Upper lobe of left lung (tissue), 6 donors: Measurements from ENCODE around the gene MMP19. TPM values are rescaled to one million over a fixed set of nuclear protein-coding genes. Genes with fewer than 3 reads are reported as not detected.

Source experiments
- ATAC-seq, 2 donors: fragments of 200-7000 bp; cut with Tn5 transposase; one replicate each; pipeline ENCODE4 v1.9.1; 2022; ENCODE audit warnings: mild to moderate bottlenecking in 2 of 2, moderate library complexity in 2 of 2; ENCODE audit not compliant: low FRiP score in 2 of 2
- DNase-seq, 2 donors: peaks; one replicate each; pipeline ENCODE4 v3.0.0-alpha.2; 2019 to 2020
- H3K27ac ChIP-seq, 4 donors: fragments of 200-600 bp; sonication (generic); one replicate each; pipeline ENCODE4 v1.5.1; 2016 to 2019
- H3K27me3 ChIP-seq, 4 donors: fragments of 200-600 bp; sonication (generic); one replicate each; pipeline ENCODE4 v1.5.1; 2017 to 2019
- H3K36me3 ChIP-seq, 4 donors: fragments of 200-600 bp; sonication (generic); one replicate each; pipeline ENCODE4 v1.5.1; 2016 to 2019
- H3K4me1 ChIP-seq, 4 donors: fragments of 200-600 bp; sonication (generic); one replicate each; pipeline ENCODE4 v1.5.1; 2018 to 2019
- H3K4me3 ChIP-seq, 4 donors: fragments of 200-600 bp; sonication (generic); one replicate each; pipeline ENCODE4 v1.5.1; 2017 to 2019; ENCODE audit warnings: mild to moderate bottlenecking in 2 of 4, moderate library complexity in 1 of 4
- H3K9me3 ChIP-seq, 4 donors: fragments of 200-600 bp; sonication (generic); one replicate each; pipeline ENCODE4 v1.5.1; 2018 to 2019
- EP300 ChIP-seq, 4 donors: sonication (generic); formaldehyde crosslinking; IDR thresholded peaks; one replicate each; pipeline ENCODE4 v1.5.1; 2017; ENCODE audit warnings: antibody characterized with exemption in 4 of 4, control low read depth in 2 of 4
- POLR2A ChIP-seq, 4 donors: fragments of 450-650 bp; IDR thresholded peaks; one replicate each; pipeline ENCODE4 v1.5.1; 2016 to 2017; ENCODE audit warnings: antibody characterized with exemption in 4 of 4, mild to moderate bottlenecking in 2 of 4
- POLR2AphosphoS5 ChIP-seq, 2 donors: sonication (generic); formaldehyde crosslinking; IDR thresholded peaks; one replicate each; pipeline ENCODE4 v1.5.1; 2017; ENCODE audit warnings: antibody characterized with exemption in 2 of 2
- WGBS, 2 donors: methylation state at CpG; one replicate each; pipeline ENCODE4 v1.1.5; 2017 to 2018; 5-methylcytosine and 5-hydroxymethylcytosine counted together
- total RNA-seq, 6 donors: library from RNA; depleted of rRNA in 4 of 6; stranded (reverse); fragments of >200 nt in 4 of 6; gene quantifications; one replicate each; pipeline versions ENCODE4 v1.1.0 to v1.2.1, GENCODE V29; 2016 to 2021
- TF ChIP-seq, protein P1 (sequence below), 6 experiments: fragments of 450-650 bp in 4 of 6; fragments of 200-600 bp in 2 of 6; sonication (generic) in 2 of 6; IDR thresholded peaks; one replicate each; pipeline ENCODE4 v1.5.1; 2016 to 2019; ENCODE audit warnings: antibody characterized with exemption in 6 of 6
- donor health status: DM: no; HTN: no; CAD: no; lungs with moderate emphysema.
- donor health status: DM: no; HTN: yes; CAD: no; lungs with severe emphysema.

Gene MMP19
- total RNA-seq, 6 donors from 2014 or later = 13.6 to 122 (median 42.3) TPM

DNA sequence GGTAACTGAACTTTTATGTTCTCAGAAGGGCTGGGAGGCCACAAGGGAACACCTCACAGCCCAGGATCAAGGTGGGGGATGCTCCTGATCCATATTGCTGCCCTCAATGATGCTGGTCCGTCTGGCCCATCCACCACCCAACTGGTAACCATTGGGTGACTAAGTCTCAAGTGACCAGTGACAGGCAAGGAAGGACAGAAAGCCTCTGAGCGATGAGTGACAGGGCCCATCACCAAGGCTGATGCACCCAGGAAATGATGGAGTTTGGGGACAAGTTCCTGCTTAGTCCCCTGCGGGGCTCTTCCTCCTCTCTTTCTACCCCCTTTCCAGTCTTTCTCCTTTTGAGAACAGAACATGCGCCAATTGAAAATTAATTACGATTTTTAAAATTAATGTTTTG lies 2.6 kb upstream of the MMP19 start:
- DNase-seq (no peak), ATAC-seq (no peak)
- H3K27me3 ChIP-seq = no peaks in the 10 kb centered on the region
- 78 to 82% methylated on average over 5 of the region's 5 CpGs for WGBS, 2 donors
- H3K4me3 ChIP-seq = no peak overlapping the region
- H3K9me3 ChIP-seq = no peaks in the 10 kb centered on the region
- TF ChIP-seq EP300 (IDR thresholded peaks at IDR 0.05) (no peak), POLR2A (IDR thresholded peaks at IDR 0.05) (no peak), POLR2AphosphoS5 (IDR thresholded peaks at IDR 0.05) (no peak)
- TF ChIP-seq, protein P1, sequence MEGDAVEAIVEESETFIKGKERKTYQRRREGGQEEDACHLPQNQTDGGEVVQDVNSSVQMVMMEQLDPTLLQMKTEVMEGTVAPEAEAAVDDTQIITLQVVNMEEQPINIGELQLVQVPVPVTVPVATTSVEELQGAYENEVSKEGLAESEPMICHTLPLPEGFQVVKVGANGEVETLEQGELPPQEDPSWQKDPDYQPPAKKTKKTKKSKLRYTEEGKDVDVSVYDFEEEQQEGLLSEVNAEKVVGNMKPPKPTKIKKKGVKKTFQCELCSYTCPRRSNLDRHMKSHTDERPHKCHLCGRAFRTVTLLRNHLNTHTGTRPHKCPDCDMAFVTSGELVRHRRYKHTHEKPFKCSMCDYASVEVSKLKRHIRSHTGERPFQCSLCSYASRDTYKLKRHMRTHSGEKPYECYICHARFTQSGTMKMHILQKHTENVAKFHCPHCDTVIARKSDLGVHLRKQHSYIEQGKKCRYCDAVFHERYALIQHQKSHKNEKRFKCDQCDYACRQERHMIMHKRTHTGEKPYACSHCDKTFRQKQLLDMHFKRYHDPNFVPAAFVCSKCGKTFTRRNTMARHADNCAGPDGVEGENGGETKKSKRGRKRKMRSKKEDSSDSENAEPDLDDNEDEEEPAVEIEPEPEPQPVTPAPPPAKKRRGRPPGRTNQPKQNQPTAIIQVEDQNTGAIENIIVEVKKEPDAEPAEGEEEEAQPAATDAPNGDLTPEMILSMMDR (IDR thresholded peaks at IDR 0.05) = no peak
- H3K36me3 ChIP-seq = no peaks in the 10 kb centered on the region
- H3K4me1 ChIP-seq = peaks cover 13 to 19% (median 16%) of the 10 kb centered on the region in 4 donors
- H3K27ac ChIP-seq = peak overlapping the region in 1 of 4 donors; percentile 61

DNA sequence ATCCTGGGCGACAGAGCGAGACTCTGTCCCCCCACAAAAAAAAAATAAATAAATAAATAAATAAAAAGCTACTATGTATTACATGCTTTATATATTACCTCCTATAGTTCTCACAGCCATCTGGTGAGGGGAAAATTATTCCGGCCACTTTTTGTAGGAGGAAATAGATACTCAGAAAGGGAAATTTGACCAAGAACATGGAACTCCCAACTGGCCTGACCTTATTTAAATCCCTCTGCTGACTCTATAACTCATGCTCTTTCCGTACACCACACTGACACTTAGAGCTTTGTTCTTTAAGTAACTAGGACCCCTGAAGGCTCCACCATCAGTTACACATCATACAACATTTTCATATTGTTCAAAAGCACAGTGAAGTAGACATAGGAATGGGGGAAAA lies 2.2 kb upstream of the MMP19 start:
- Histone ChIP-seq H3K27me3 (no peaks in the 10 kb centered on the region), H3K4me3 (no peak overlapping the region), H3K9me3 (no peaks in the 10 kb centered on the region), H3K36me3 (no peaks in the 10 kb centered on the region), H3K27ac (peak overlapping the region in 1 of 4 donors; percentile 61), H3K4me1 (peaks cover 13 to 19% (median 16%) of the 10 kb centered on the region in 4 donors)
- DNase-seq (no peak), ATAC-seq (no peak)
- WGBS, 2 donors = 90 to 93% methylated on average over 4 of the region's 4 CpGs
- TF ChIP-seq POLR2AphosphoS5 (IDR thresholded peaks at IDR 0.05) (no peak), EP300 (IDR thresholded peaks at IDR 0.05) (no peak), POLR2A (IDR thresholded peaks at IDR 0.05) (no peak)
- TF ChIP-seq, protein P1 (IDR thresholded peaks at IDR 0.05) = no peak

DNA sequence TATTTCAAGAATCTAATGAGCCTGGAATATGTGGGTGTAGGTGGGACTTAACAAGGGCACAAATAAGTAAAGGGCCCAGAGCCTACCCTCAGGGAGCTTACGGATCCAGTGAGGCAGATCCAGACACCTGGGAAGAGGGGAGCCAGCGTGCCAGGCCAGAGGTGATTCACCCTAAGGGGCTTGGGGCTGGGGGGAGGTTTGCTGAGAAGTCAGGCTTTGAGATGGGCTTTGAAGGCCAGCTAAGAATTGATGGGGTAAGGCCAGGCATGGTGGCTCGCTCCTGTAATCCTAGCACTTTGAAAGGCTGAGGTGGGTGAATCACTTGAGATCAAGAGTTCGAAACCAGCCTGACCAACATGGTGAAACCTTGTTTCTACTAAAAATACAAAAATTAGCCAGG lies 695 bp upstream of the MMP19 start:
- 91 to 94% methylated on average over 4 of the region's 4 CpGs for WGBS, 2 donors
- TF ChIP-seq POLR2AphosphoS5 (IDR thresholded peaks at IDR 0.05) (no peak), POLR2A (IDR thresholded peaks at IDR 0.05) (no peak), EP300 (IDR thresholded peaks at IDR 0.05) (no peak)
- TF ChIP-seq, protein P1 (IDR thresholded peaks at IDR 0.05) = no peak

DNA sequence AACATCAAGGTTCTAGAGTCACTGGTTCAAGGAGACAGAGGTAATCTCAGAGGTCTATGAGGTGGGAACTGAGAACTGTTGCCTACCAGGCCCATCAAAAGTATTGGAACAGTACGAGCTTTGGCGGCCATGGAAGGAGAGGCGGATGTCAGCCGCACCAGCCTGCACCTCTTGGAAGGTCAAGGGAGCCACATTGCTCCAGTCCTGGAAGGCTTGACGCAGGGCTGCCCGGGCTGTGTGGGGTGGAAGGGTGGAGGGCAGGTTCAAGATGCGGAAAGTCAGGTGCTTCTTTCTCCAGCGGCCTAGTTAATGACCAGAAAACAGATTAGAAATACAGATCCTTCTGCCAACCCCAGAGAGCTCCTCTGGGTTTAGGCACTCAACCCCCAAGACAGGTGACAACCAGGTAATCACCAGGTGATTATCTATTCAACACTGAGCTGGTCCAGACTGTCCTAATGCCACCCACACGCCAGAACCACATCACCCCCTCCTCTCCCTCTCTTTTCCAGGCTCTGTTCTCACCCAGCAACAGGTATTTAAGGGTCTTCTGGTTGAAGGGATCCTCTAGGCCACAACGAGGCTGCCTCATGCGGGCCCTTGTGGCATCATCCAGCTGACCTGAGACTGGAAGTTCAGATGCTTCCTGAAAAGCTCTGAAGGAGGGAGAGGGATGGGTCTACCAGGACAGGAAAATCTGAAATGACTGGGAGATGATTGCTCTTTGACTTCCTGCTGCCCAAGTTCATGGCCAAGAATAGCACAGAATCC lies 2.0 kb downstream of the MMP19 start:
- Histone ChIP-seq H3K36me3 (peaks cover 0 to 6% (median 3%) of the 10 kb centered on the region in 4 donors), H3K27me3 (no peaks in the 10 kb centered on the region), H3K9me3 (no peaks in the 10 kb centered on the region), H3K27ac (no peak overlapping the region), H3K4me3 (peak overlapping the region in 1 of 4 donors; percentile 51), H3K4me1 (peaks cover 0 to 4% (median 0%) of the 10 kb centered on the region in 4 donors)
- ATAC-seq = no peak
- no peak for DNase-seq
- TF ChIP-seq, protein P1 (IDR thresholded peaks at IDR 0.05) = no peak
- no peak for TF ChIP-seq POLR2AphosphoS5 (IDR thresholded peaks at IDR 0.05)
- TF ChIP-seq EP300 (IDR thresholded peaks at IDR 0.05) = no peak
- TF ChIP-seq POLR2A (IDR thresholded peaks at IDR 0.05) = no peak
- 88% methylated on average over 11 of the region's 11 CpGs for WGBS, 2 donors

More for the DNA sequence above, 695 bp upstream of the MMP19 start:
- no peak overlapping the region for H3K27ac ChIP-seq
- DNase-seq (no peak), ATAC-seq (no peak)
- H3K27me3 ChIP-seq = no peaks in the 10 kb centered on the region
- no peaks in the 10 kb centered on the region for H3K9me3 ChIP-seq
- no peak overlapping the region for H3K4me3 ChIP-seq
- H3K36me3 ChIP-seq = peaks cover 0 to under 1% (median 0%) of the 10 kb centered on the region in 4 donors
- H3K4me1 ChIP-seq = peaks cover 10 to 13% (median 12%) of the 10 kb centered on the region in 4 donors
